ENCODE results near the gene KIF1B.

The KIF1B gene

DNA sequence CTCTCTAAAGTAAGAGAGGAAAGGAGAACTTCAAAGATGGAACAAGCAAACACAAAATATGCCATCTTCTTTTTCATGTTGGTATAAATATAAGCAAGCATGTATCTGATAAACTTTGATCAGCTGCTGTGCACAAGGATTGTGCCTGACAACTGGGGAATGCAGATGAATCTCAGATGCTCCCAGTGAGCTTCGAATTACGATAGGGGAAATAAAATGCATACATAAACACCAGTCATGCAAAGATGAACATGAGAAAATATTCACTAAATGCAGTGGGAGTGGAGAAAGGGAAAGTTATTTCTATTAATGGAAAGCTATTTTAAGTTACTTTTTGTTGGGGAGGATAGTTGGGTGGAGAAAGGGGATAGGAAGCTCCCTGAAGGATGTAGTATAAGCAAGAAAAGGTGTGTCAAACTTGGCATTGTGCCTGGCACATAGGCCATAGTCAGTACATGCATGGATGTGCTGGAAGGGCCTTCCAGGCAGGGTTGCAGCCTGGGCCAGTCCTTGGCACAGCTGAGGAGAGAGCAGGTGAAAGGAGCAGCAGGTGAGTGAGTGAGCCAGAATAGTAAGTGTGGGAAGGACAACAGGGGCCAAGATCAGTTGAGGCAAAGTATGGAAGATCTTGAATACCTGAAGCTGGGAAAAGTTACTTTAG is 130.7 kb downstream of the KIF1B start:
- no peak for DNase-seq (ENCODE audit: low read depth)
- no peak overlapping the region for H3K4me3 ChIP-seq (ENCODE audit: control insufficient read depth, low read depth, low read length)
- TF ChIP-seq, protein P1, sequence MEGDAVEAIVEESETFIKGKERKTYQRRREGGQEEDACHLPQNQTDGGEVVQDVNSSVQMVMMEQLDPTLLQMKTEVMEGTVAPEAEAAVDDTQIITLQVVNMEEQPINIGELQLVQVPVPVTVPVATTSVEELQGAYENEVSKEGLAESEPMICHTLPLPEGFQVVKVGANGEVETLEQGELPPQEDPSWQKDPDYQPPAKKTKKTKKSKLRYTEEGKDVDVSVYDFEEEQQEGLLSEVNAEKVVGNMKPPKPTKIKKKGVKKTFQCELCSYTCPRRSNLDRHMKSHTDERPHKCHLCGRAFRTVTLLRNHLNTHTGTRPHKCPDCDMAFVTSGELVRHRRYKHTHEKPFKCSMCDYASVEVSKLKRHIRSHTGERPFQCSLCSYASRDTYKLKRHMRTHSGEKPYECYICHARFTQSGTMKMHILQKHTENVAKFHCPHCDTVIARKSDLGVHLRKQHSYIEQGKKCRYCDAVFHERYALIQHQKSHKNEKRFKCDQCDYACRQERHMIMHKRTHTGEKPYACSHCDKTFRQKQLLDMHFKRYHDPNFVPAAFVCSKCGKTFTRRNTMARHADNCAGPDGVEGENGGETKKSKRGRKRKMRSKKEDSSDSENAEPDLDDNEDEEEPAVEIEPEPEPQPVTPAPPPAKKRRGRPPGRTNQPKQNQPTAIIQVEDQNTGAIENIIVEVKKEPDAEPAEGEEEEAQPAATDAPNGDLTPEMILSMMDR (conservative IDR thresholded peaks at IDR 0.05; ENCODE audit: control insufficient read depth, insufficient read depth, low read depth, low read length): no peak

- no peak for DNase-seq (ENCODE audit: low read depth)
- TF ChIP-seq, protein P1 (conservative IDR thresholded peaks at IDR 0.05; ENCODE audit: control insufficient read depth, insufficient read depth, low read depth, low read length): no peak
These were observed 136.7 kb downstream of the KIF1B start for GRCh38 chr1:10347109-10347508.

GRCh38 chr1:10353282-10353681 is 142.9 kb downstream of the KIF1B start:
- TF ChIP-seq, protein P1 (conservative IDR thresholded peaks at IDR 0.05; ENCODE audit: control insufficient read depth, insufficient read depth, low read depth, low read length): no peak
- H3K4me3 ChIP-seq (ENCODE audit: control insufficient read depth, low read depth, low read length): no peak overlapping the region
- no peak for DNase-seq (ENCODE audit: low read depth)

More at GRCh38 chr1:10347109-10347508, 136.7 kb downstream of the KIF1B start:
- H3K4me3 ChIP-seq (ENCODE audit: control insufficient read depth, low read depth, low read length): no peak overlapping the region

DNA sequence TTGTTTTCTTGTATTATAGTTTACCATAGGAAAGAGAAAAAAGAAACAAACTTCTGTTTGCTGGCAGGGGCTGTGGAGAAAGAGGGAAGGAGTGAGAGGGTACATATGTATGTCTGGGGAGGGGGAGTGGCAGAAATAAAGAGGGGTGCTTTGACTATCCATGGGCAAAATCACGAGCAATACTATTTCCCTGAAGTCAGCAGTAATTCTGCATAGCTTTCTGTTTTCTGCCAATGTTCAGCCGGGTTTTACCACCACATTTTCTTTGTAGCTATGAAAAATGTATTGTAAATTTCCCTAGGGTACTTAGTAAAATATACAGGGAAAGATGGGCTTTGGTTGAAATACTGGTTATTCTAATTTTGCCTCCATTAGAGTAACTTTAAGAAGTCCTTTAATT is 143.3 kb downstream of the KIF1B start:
- TF ChIP-seq, protein P1 (conservative IDR thresholded peaks at IDR 0.05; ENCODE audit: control insufficient read depth, insufficient read depth, low read depth, low read length): no peak
- no peak for DNase-seq (ENCODE audit: low read depth)
- H3K4me3 ChIP-seq (ENCODE audit: control insufficient read depth, low read depth, low read length): no peak overlapping the region

GRCh38 chr1:10360045-10360444 is 149.7 kb downstream of the KIF1B start:
- H3K4me3 ChIP-seq (ENCODE audit: control insufficient read depth, low read depth, low read length): no peak overlapping the region
- TF ChIP-seq, protein P1 (conservative IDR thresholded peaks at IDR 0.05; ENCODE audit: control insufficient read depth, insufficient read depth, low read depth, low read length): no peak
- no peak for DNase-seq (ENCODE audit: low read depth)

GRCh38 chr1:10361515-10361914 is 151.1 kb downstream of the KIF1B start:
- TF ChIP-seq, protein P1 (conservative IDR thresholded peaks at IDR 0.05; ENCODE audit: control insufficient read depth, insufficient read depth, low read depth, low read length): no peak
- DNase-seq (ENCODE audit: low read depth): no peak
- H3K4me3 ChIP-seq (ENCODE audit: control insufficient read depth, low read depth, low read length): no peak overlapping the region
